ENCODE measurements around the gene MMP17.

Gene MMP17

DNA sequence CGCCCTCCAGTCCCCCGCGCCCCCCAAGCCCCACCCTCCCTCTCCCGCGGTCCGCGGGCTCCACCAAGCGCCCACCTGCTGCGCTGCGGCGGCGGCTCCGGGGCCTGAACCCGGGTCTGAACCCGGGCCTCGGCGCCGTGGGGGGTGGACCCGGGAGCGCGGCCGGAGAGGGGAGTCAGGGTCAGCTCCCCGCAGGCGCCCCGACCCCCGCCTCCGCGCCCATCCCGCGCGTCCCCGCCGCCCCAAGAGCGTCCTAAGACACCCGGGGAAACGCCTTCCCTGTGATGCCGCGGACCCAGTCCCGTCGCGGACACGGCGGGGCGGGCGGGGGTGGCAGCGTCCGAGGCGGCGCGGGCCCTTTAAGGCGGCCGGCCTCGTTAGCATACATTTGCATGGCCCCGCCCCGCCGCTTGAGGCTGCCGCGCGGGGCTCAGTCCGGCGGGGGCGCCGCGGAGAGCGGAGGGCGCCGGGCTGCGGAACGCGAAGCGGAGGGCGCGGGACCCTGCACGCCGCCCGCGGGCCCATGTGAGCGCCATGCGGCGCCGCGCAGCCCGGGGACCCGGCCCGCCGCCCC is at the start of gene MMP17:
Gene MMP17, plus strand, starts transcription at position 433 of the 574 bp plus-strand sequence. Its CDS starts 102 bp downstream, at position 535.
- FAIRE-seq: no peak

GRCh38 chr12:131779027-131779426 is 49.2 kb upstream of the MMP17 start:
- no peak for FAIRE-seq

GRCh38 chr12:131782061-131782460 is 46.1 kb upstream of the MMP17 start:
- no peak for FAIRE-seq

DNA sequence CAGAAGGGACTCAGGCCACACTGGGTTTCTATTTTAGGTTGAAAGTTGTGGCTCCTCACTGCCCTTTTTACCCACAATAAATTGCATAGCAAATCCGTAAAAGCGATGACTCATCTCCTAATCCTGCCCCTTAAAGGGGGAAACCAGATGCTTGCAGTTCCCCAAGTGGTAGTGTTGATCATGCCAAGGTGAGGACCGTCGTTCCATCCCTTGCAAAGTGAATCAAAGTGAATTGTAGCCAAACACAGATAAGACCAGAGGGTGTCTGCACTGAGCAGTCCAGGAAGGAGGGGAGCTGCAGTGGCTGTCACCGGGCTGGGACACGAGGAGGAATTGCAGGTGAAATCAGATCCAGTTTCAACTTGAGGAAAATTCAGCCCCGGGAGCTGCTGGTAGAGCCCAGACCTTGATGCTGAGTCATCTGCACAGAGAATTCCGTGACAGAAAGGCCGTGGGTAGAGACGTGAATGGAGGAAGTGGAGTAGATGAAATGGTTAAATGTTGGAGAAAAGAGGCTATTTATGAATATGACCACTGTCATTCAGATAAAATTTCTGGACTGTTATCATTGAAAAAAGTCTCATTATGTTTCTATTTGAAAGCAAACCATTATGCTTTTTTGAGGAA is 44.2 kb upstream of the MMP17 start:
- no peak for FAIRE-seq

DNA sequence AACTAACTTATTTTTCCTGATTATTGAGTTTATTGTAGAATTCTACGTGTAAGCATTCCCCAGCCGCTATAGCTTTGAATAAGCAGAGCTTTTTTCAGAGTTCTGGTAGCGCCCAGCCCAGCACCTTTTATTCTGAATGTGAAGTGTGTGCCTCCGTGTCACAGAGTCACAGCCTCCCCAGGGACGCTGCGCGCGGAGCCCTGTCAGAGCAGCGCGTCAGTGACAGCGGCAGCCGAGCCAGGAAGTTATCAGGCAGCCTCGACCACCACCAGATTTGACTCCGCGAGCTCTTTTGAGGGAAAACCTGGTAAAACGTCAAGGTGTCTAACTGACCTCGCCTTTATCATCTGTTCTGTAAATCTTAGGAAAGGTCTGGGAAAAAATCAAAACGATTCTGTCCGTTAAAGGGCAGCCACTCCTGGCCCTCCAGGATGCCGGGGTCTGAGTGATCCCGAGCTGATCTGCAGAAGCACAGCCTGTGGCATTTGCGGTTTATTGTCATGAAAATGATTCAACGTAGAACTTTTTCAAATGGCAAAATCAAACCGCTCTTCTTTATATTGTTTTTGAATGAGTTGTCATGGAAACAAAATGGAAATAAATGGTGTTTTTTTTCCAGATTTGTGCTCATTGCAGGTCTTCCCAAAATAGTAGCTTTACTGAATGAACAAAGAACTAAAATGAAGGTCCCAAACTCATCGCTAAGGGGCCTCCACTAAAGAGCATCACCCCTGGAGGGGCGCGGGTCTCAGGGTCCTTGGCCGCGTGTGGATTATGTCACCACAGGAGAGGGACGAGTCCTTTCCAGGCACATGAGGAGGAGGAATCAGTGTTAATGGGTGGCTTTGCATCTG is 43.1 kb upstream of the MMP17 start:
- no peak for FAIRE-seq

GRCh38 chr12:131785763-131786330 is 42.3 kb upstream of the MMP17 start:
- FAIRE-seq: no peak

DNA sequence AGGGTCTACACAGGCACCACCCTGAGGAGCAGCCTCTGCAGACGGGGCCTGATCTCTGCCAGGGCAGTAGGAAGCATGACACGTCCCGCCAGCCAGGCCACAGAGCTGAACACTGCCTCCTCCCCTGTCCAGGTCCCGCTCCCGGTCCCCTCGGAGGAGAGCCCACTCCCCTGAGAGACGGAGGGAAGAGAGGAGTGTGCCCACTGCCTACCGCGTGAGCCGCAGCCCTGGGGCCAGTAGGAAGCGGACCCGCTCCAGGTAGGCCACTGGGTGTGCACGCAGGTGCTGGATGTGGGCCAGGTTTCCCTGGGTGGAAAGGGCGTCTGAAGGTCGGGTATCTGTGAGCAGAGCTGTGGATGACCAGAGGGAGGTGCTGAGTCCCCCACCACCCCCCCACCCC is 41.9 kb upstream of the MMP17 start:
- FAIRE-seq: no peak

- FAIRE-seq: no peak
Observed at GRCh38 chr12:131787143-131787660, 41.0 kb upstream of the MMP17 start.

GRCh38 chr12:131788070-131788469 is 40.1 kb upstream of the MMP17 start:
- FAIRE-seq: no peak

GRCh38 chr12:131789638-131790037 is 38.6 kb upstream of the MMP17 start:
- no peak for FAIRE-seq

GRCh38 chr12:131793243-131794022 is 34.8 kb upstream of the MMP17 start:
- no peak for FAIRE-seq

- no peak for FAIRE-seq
Observed at GRCh38 chr12:131794061-131794460, 34.1 kb upstream of the MMP17 start.

GRCh38 chr12:131794573-131794972 is 33.6 kb upstream of the MMP17 start:
- no peak for FAIRE-seq

DNA sequence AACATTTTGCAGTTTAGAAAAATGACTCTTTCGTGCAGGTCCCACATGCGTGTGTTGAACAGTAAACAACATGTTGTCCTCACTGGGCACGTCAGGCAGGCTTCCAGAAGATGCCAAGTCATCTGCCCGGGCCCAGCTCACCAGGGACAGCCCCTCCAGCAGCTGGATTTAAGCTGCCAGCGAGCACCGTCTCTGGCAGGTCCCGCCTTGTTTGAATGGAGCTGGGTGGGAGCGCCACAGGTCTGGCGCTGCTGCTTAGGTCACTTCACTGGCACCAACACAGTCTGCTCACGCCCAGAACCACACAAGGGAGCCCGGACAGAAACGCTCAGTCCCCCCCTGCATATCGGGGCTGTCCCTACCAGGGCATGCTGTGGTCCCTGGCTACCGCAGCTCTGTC is 33.1 kb upstream of the MMP17 start:
- FAIRE-seq: no peak

GRCh38 chr12:131795690-131796410 is 32.3 kb upstream of the MMP17 start:
- FAIRE-seq: no peak

DNA sequence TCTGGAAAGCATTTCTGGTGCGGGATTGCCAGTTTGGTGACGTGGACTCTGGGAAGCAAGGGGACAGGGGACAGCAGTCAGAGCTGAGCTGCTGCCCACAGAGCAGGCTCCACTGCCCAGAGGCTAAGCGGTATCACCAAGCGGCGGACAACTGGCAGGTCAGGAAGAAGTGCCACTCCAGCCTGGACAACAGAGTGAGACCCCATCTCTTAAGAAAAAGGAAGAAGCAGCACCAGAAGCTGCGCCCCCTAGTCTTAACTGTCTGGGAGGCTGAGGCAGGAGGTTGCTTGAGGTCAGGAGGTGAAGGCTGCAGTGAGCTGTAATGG is 31.8 kb upstream of the MMP17 start:
- no peak for FAIRE-seq

DNA sequence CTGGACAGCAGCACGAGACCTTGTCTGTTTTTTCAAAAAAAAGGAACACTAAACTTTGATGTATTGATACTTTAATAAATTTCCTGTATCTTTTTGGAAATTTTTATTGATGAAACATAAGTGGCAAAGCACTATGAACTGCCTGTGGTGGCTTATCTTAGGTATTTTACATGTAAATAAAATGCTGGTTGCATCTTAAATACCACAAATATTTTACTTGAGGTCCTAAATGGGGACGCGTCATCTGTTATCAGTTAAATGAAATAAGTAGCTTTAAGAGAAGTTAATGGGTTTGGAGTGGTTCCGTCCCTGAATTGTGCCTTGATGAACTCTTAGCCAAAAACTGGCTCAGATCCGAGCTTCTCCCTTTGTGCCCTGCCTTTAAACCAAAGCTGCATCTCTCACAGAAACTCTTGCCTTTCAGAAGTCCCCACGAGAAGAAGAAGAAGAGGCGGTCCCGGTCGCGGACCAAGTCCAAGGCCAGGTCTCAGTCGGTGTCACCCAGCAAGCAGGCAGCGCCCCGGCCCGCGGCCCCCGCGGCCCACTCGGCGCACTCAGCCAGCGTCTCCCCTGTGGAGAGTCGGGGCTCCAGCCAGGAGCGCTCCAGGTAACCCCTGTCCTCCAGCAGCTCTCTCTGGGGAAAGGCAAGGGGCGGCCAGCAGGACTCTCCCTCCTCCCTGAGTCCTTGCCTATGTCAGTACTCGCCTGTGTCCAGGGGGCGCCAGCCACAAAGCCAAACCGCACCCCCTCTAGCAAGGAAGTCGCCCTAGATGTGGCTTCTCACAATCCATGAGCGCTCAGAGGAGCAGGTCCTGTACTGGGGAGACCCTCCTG is 31.2 kb upstream of the MMP17 start:
- no peak for FAIRE-seq

GRCh38 chr12:131797588-131797934 is 30.6 kb upstream of the MMP17 start:
- no peak for FAIRE-seq

DNA sequence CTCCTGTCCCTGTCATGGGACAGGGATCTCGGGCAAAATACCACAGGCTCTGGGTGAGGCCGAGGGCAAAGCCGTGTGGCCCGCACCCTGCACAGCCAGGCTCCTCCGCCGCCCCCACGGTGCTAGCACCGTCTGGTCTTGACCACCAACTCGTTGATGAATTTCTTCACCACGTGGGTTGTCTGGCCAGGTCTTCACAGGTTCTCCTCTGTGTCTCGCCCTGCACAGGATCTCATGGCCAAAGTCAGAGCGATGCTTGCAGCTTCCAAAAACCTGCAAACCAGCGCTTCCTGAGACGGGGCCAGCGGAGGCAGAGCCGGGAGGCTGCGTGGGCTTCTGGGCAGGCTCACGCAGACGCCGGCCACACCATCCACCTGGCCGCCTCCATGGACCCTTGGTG is 29.0 kb upstream of the MMP17 start:
- no peak for FAIRE-seq

GRCh38 chr12:131799828-131800593 is 28.2 kb upstream of the MMP17 start:
- FAIRE-seq: no peak
